H9 (cell line): ENCODE results near the gene C16orf87. TPM values are rescaled to one million over a fixed set of nuclear protein-coding genes. Genes with fewer than 3 reads are reported as not detected.

Experiments used
- DNase-seq: peaks from one replicate; pipeline ENCODE4 v3.0.0-alpha.2; 2017
- H2AFZ ChIP-seq: one replicate; pipeline ENCODE4 v1.6.1; 2013; ENCODE audit warnings: mild to moderate bottlenecking, low read length, control low read depth, moderate library complexity
- H2AK5ac ChIP-seq: 2 replicates; pipeline ENCODE4 v1.6.1; 2013; ENCODE audit warnings: low read length, control low read depth, mixed read lengths; ENCODE audit not compliant: insufficient read length
- H2BK120ac ChIP-seq: one replicate; pipeline ENCODE4 v1.6.1; 2013; ENCODE audit warnings: low read depth, mild to moderate bottlenecking, low read length, control low read depth, inconsistent platforms; ENCODE audit not compliant: poor library complexity, severe bottlenecking
- H2BK12ac ChIP-seq: 2 replicates; pipeline ENCODE4 v1.6.1; 2013; ENCODE audit warnings: low read length, control low read depth, mixed read lengths, low read depth; ENCODE audit not compliant: insufficient read length
- H2BK15ac ChIP-seq: 2 replicates; pipeline ENCODE4 v1.6.1; 2013; ENCODE audit warnings: low read depth, low read length, control low read depth
- H2BK20ac ChIP-seq: one replicate; pipeline ENCODE4 v1.6.1; 2013; ENCODE audit warnings: low read depth, mild to moderate bottlenecking, low read length, control low read depth, inconsistent platforms; ENCODE audit not compliant: poor library complexity, severe bottlenecking
- H2BK5ac ChIP-seq: 2 replicates; pipeline ENCODE4 v1.6.1; 2013; ENCODE audit warnings: low read length, control low read depth, mixed read lengths; ENCODE audit not compliant: insufficient read length
- H3K14ac ChIP-seq: 2 replicates; pipeline ENCODE4 v1.6.1; 2013; ENCODE audit warnings: low read length, control low read depth; ENCODE audit not compliant: insufficient read depth
- H3K18ac ChIP-seq: 2 replicates; pipeline ENCODE4 v1.6.1; 2013; ENCODE audit warnings: low read depth, mild to moderate bottlenecking, mixed read lengths, low read length, control low read depth; ENCODE audit not compliant: insufficient read length
- H3K23ac ChIP-seq: 2 replicates; pipeline ENCODE4 v1.6.1; 2013; ENCODE audit warnings: low read length, control low read depth, mixed read lengths, low read depth; ENCODE audit not compliant: insufficient read length
- H3K23me2 ChIP-seq: 2 replicates; pipeline ENCODE4 v1.6.1; 2013; ENCODE audit warnings: low read depth, mild to moderate bottlenecking, mixed read lengths, low read length, control low read depth; ENCODE audit not compliant: insufficient read length, poor library complexity, severe bottlenecking
- H3K27ac ChIP-seq: 2 replicates; pipeline ENCODE4 v1.5.1; 2013; ENCODE audit warnings: low read length, control low read depth, mixed read lengths, low read depth; ENCODE audit not compliant: insufficient read length
- H3K27me3 ChIP-seq: 2 replicates; pipeline ENCODE4 v1.6.1; 2013; ENCODE audit warnings: low read length, control low read depth, inconsistent platforms; ENCODE audit not compliant: insufficient read depth
- H3K4ac ChIP-seq: 2 replicates; pipeline ENCODE4 v1.6.1; 2013; ENCODE audit warnings: low read depth, mild to moderate bottlenecking, control low read depth, inconsistent platforms, low read length, moderate library complexity
- H3K4me1 ChIP-seq: 2 replicates; pipeline ENCODE4 v1.6.1; 2013; ENCODE audit warnings: low read length, control low read depth, inconsistent platforms; ENCODE audit not compliant: insufficient read depth
- H3K4me2 ChIP-seq: 2 replicates; pipeline ENCODE4 v1.6.1; 2013; ENCODE audit warnings: low read length, control low read depth, mixed read lengths; ENCODE audit not compliant: insufficient read length, insufficient read depth
- H3K56ac ChIP-seq: 2 replicates; pipeline ENCODE4 v1.6.1; 2013; ENCODE audit warnings: low read depth, mild to moderate bottlenecking, mixed read lengths, low read length, control low read depth; ENCODE audit not compliant: insufficient read length
- H3K79me1 ChIP-seq: 2 replicates; pipeline ENCODE4 v1.6.1; 2013; ENCODE audit warnings: low read depth, mild to moderate bottlenecking, moderate library complexity, low read length, control low read depth, inconsistent platforms; ENCODE audit not compliant: insufficient read depth, poor library complexity, severe bottlenecking
- H3K79me2 ChIP-seq: 2 replicates; pipeline ENCODE4 v1.6.1; 2013; ENCODE audit warnings: low read length, control low read depth, inconsistent platforms; ENCODE audit not compliant: insufficient read depth
- H3K9ac ChIP-seq: 2 replicates; pipeline ENCODE4 v1.6.1; 2013; ENCODE audit warnings: low read length, control low read depth, mixed read lengths; ENCODE audit not compliant: insufficient read length; ENCODE audit errors: extremely low read depth
- H3K9me3 ChIP-seq: one replicate; pipeline ENCODE4 v1.6.1; 2013; ENCODE audit warnings: low read depth, low read length, inconsistent platforms; ENCODE audit not compliant: control insufficient read depth
- H3T11ph ChIP-seq: one replicate; pipeline ENCODE4 v1.6.1; 2013; ENCODE audit warnings: mild to moderate bottlenecking, low read length, control low read depth, inconsistent platforms
- H4K20me1 ChIP-seq: one replicate; pipeline ENCODE4 v1.6.1; 2013; ENCODE audit not compliant: control insufficient read depth, insufficient read length, insufficient read depth
- H4K5ac ChIP-seq: 2 replicates; pipeline ENCODE4 v1.6.1; 2013; ENCODE audit warnings: low read depth, mild to moderate bottlenecking, mixed read lengths, low read length, control low read depth; ENCODE audit not compliant: insufficient read length
- H4K8ac ChIP-seq: replicated peaks from 2 replicates; pipeline ENCODE4 v1.6.1; 2013; ENCODE audit warnings: low read length, control low read depth, mixed read lengths, low read depth; ENCODE audit not compliant: insufficient read length
- H4K91ac ChIP-seq: 2 replicates; pipeline ENCODE4 v1.6.1; 2013; ENCODE audit warnings: low read depth, mild to moderate bottlenecking, moderate library complexity, mixed read lengths, low read length, control low read depth; ENCODE audit not compliant: insufficient read length
- H3K27ac Mint-ChIP-seq, 3 experiments: 2 replicates in 2 of 3; 3 replicates in 1 of 3; pipeline ENCODE4 v1.8.0; 2020 to 2021; ENCODE audit warnings: mixed read lengths in 3 of 3, mild to moderate bottlenecking in 1 of 3, moderate library complexity in 1 of 3
- H3K27me3 Mint-ChIP-seq: 2 replicates; pipeline ENCODE4 v1.8.0; 2021; ENCODE audit warnings: low read depth, mild to moderate bottlenecking, moderate library complexity, mixed read lengths
- H3K36me3 Mint-ChIP-seq, 3 experiments: 2 replicates in 2 of 3; 3 replicates in 1 of 3; pipeline ENCODE4 v1.8.0; 2020 to 2021; ENCODE audit warnings: low read depth in 3 of 3, mixed read lengths in 3 of 3; ENCODE audit not compliant: insufficient read depth in 1 of 3
- H3K4me1 Mint-ChIP-seq, 2 experiments: 2 replicates each; pipeline ENCODE4 v1.8.0; 2020; ENCODE audit warnings: mixed read lengths in 2 of 2
- H3K4me3 Mint-ChIP-seq, 2 experiments: 2 replicates in 1 of 2; 3 replicates in 1 of 2; pipeline ENCODE4 v1.8.0; 2020 to 2021; ENCODE audit warnings: mild to moderate bottlenecking in 2 of 2, mixed read lengths in 2 of 2, moderate library complexity in 1 of 2
- H3K9me3 Mint-ChIP-seq, 2 experiments: 2 replicates in 1 of 2; 3 replicates in 1 of 2; pipeline ENCODE4 v1.8.0; 2020; ENCODE audit warnings: mild to moderate bottlenecking in 2 of 2, mixed read lengths in 2 of 2, moderate library complexity in 1 of 2
- CTCF ChIP-seq: fragments of 200-600 bp; sonication (generic); conservative IDR thresholded peaks from 3 replicates; pipeline ENCODE4 v1.8.0; 2021; ENCODE audit warnings: antibody characterized with exemption, mild to moderate bottlenecking
- WGBS: extraction: QIAGEN DNeasy Blood & Tissue Kit; methylation state at CpG from one replicate; pipeline ENCODE4 v1.1.7; 2013; ENCODE audit warnings: missing lambda C conversion rate, low lambda C conversion rate, mixed read lengths; ENCODE audit not compliant: insufficient read length; ENCODE audit errors: extremely low coverage; 5-methylcytosine and 5-hydroxymethylcytosine counted together
- total RNA-seq: library from RNA; stranded (reverse); gene quantifications from 2 replicates; pipeline ENCODE4 v1.2.1, GENCODE V29; 2021

C16orf87 gene
- total RNA-seq, 1 experiment from 2014 or later: 16.7 TPM

- H2BK12ac ChIP-seq: no peak overlapping the region
- H3K27ac Mint-ChIP-seq: no peak overlapping the region
- no peak overlapping the region for H2BK20ac ChIP-seq
- H3K4me3 Mint-ChIP-seq: no peak overlapping the region
- no peak overlapping the region for H2BK5ac ChIP-seq
- H3K27me3 Mint-ChIP-seq: no peaks in the 10 kb centered on the region; the same call in 1 of the 2 replicates
- TF ChIP-seq CTCF: no peak
- no peak overlapping the region for H2BK120ac ChIP-seq
- no peak overlapping the region for H4K8ac ChIP-seq
- DNase-seq: no peak
- H3K4me2 ChIP-seq: no peak overlapping the region
- H3K4me1 ChIP-seq: peaks cover 4% of the 10 kb centered on the region
- no peaks in the 10 kb centered on the region for H3K27me3 ChIP-seq
- WGBS: no CpG with 5 or more reads among the region's 5 CpGs
- H2AK5ac ChIP-seq: no peak overlapping the region
- H4K20me1 ChIP-seq: no peaks in the 10 kb centered on the region
- H3K23me2 ChIP-seq: no peaks in the 10 kb centered on the region
- no peak overlapping the region for H3K27ac ChIP-seq
- no peaks in the 10 kb centered on the region for H3K79me2 ChIP-seq
- no peaks in the 10 kb centered on the region for H3K9me3 Mint-ChIP-seq
- peaks cover 21 to 26% of the 10 kb centered on the region in 2 experiments for H3K4me1 Mint-ChIP-seq
- no peak overlapping the region for H2BK15ac ChIP-seq
- no peaks in the 10 kb centered on the region for H3K9me3 ChIP-seq
- no peak overlapping the region for H3K14ac ChIP-seq
- H3K18ac ChIP-seq: no peak overlapping the region
- no peak overlapping the region for H2AFZ ChIP-seq
- H3T11ph ChIP-seq: no peak overlapping the region
- no peak overlapping the region for H3K23ac ChIP-seq
- H4K91ac ChIP-seq: no peak overlapping the region
- H4K5ac ChIP-seq: no peak overlapping the region
- H3K4ac ChIP-seq: no peak overlapping the region
- no peaks in the 10 kb centered on the region for H3K79me1 ChIP-seq
- no peak overlapping the region for H3K9ac ChIP-seq
- no peak overlapping the region for H3K56ac ChIP-seq
- no peaks in the 10 kb centered on the region for H3K36me3 Mint-ChIP-seq
These were observed 19.9 kb upstream of the C16orf87 start for GRCh38 chr16:46850619-46851555.
